GM11168 (cell line): ENCODE data around the gene COX4I1.

ENCODE experiments used
- in situ Hi-C: fragments of 300-500 bp; cut with MboI; formaldehyde crosslinking; loops from one replicate; pipeline ENCODE4 v1.12.0; 2022; ENCODE audit warnings: low sequenced_read_pairs; ENCODE audit not compliant: unreplicated experiment

The COX4I1 gene

GRCh38 chr16:85799497-85800320, at the start of gene COX4I1, which contains the start of gene EMC8:
TSS of gene COX4I1 (plus strand) at chr16:85799695. CDS start at chr16:85801206, 1,511 bp downstream.
TSS of gene EMC8 (minus strand) at chr16:85799544. CDS start at chr16:85799295, 249 bp downstream.
- in situ Hi-C loops: no loop called here

GRCh38 chr16:85749771-85750145, 49.7 kb upstream of the COX4I1 start:
- in situ Hi-C loops: no loop called here

- in situ Hi-C loops: no loop called here
Observed at GRCh38 chr16:85750146-85750826, 49.2 kb upstream of the COX4I1 start.

- in situ Hi-C loops: no loop called here
Observed at GRCh38 chr16:85750827-85751697, 48.4 kb upstream of the COX4I1 start, which contains the start of gene C16orf74. TSS of gene C16orf74 (minus strand) at chr16:85751096. CDS start at chr16:85735217, 15,879 bp downstream.

GRCh38 chr16:85751698-85752501, 47.6 kb upstream of the COX4I1 start:
- in situ Hi-C loops: no loop called here

GRCh38 chr16:85752511-85753420, 46.7 kb upstream of the COX4I1 start:
- in situ Hi-C loops: no loop called here

GRCh38 chr16:85753559-85753958, 45.9 kb upstream of the COX4I1 start:
- in situ Hi-C loops: no loop called here

- in situ Hi-C loops: no loop called here
Observed at GRCh38 chr16:85753976-85754375, 45.5 kb upstream of the COX4I1 start.

GRCh38 chr16:85754413-85754812, 45.1 kb upstream of the COX4I1 start:
- in situ Hi-C loops: no loop called here

GRCh38 chr16:85755929-85756768, 43.3 kb upstream of the COX4I1 start:
- in situ Hi-C loops: no loop called here

- in situ Hi-C loops: no loop called here
Observed at GRCh38 chr16:85757341-85757822, 42.1 kb upstream of the COX4I1 start.

GRCh38 chr16:85759136-85759535, 40.4 kb upstream of the COX4I1 start:
- in situ Hi-C loops: no loop called here

GRCh38 chr16:85759631-85760419, 39.7 kb upstream of the COX4I1 start:
- in situ Hi-C loops: no loop called here

- in situ Hi-C loops: no loop called here
Observed at GRCh38 chr16:85761861-85762260, 37.6 kb upstream of the COX4I1 start.

GRCh38 chr16:85762970-85763369, 36.5 kb upstream of the COX4I1 start:
- in situ Hi-C loops: no loop called here

GRCh38 chr16:85763616-85764015, 35.9 kb upstream of the COX4I1 start:
- in situ Hi-C loops: no loop called here

GRCh38 chr16:85765211-85765610, 34.3 kb upstream of the COX4I1 start:
- in situ Hi-C loops: no loop called here
